Liver (tissue), 9 donors: Measurements from ENCODE around the gene TTC7B. TPM values are rescaled to one million over a fixed set of nuclear protein-coding genes. Genes with fewer than 3 reads are reported as not detected.

ENCODE experiments used
- DNase-seq: peaks from one replicate; pipeline ENCODE4 v3.0.0-alpha.2; 2017; ENCODE audit warnings: low spot score
- H3K27ac ChIP-seq, 2 donors: one replicate each; pipeline ENCODE4 v1.7.0; 2013; ENCODE audit warnings: inconsistent platforms in 2 of 2, low read length in 2 of 2, control low read depth in 1 of 2, low read depth in 1 of 2, mild to moderate bottlenecking in 1 of 2
- H3K27me3 ChIP-seq, 4 donors: one replicate each; pipeline versions ENCODE4 v1.6.1 to v1.7.0; 2013; ENCODE audit warnings: low read length in 3 of 4, inconsistent platforms in 1 of 4, mild to moderate bottlenecking in 1 of 4, moderate library complexity in 1 of 4; ENCODE audit not compliant: control insufficient read depth in 4 of 4, insufficient read depth in 4 of 4
- H3K36me3 ChIP-seq, 4 donors: one replicate each; pipeline versions ENCODE4 v1.6.1 to v1.7.0; 2013; ENCODE audit warnings: low read length in 3 of 4, mild to moderate bottlenecking in 3 of 4, low read depth in 1 of 4, moderate library complexity in 1 of 4; ENCODE audit not compliant: control insufficient read depth in 4 of 4, insufficient read depth in 3 of 4
- H3K4me1 ChIP-seq, 4 donors: one replicate each; pipeline versions ENCODE4 v1.6.1 to v1.7.0; 2013; ENCODE audit warnings: low read length in 3 of 4, mild to moderate bottlenecking in 3 of 4, moderate library complexity in 1 of 4; ENCODE audit not compliant: control insufficient read depth in 4 of 4, insufficient read depth in 4 of 4
- H3K4me3 ChIP-seq, 3 donors: one replicate each; pipeline versions ENCODE4 v1.6.1 to v1.7.0; 2013; ENCODE audit warnings: low read length in 3 of 3, control low read depth in 1 of 3, low read depth in 1 of 3, mild to moderate bottlenecking in 1 of 3
- H3K9ac ChIP-seq, 2 donors: one replicate each; pipeline ENCODE4 v1.7.0; 2013; ENCODE audit warnings: low read length in 2 of 2, mild to moderate bottlenecking in 2 of 2, moderate library complexity in 2 of 2, control low read depth in 1 of 2, low read depth in 1 of 2
- H3K9me3 ChIP-seq, 4 donors: one replicate each; pipeline versions ENCODE4 v1.6.1 to v1.7.0; 2013; ENCODE audit warnings: low read length in 3 of 4; ENCODE audit not compliant: control insufficient read depth in 4 of 4
- FOXA1 ChIP-seq: IDR thresholded peaks from 2 replicates; pipeline ENCODE4 v1.6.1; 2016; ENCODE audit warnings: antibody characterized with exemption
- FOXA2 ChIP-seq: IDR thresholded peaks from 2 replicates; pipeline ENCODE4 v1.6.1; 2016; ENCODE audit warnings: antibody characterized with exemption
- GABPA ChIP-seq, 2 donors: IDR thresholded peaks in 1 of 2; conservative IDR thresholded peaks in 1 of 2; 2 replicates each; pipeline ENCODE4 v1.6.1; 2016; ENCODE audit warnings: antibody characterized with exemption in 2 of 2, mild to moderate bottlenecking in 1 of 2, moderate library complexity in 1 of 2
- HNF4A ChIP-seq, 2 donors: conservative IDR thresholded peaks; 2 replicates each; pipeline ENCODE4 v1.6.1; 2016; ENCODE audit warnings: antibody characterized with exemption in 2 of 2, mild to moderate bottlenecking in 2 of 2
- HNF4G ChIP-seq: IDR thresholded peaks from 2 replicates; pipeline ENCODE4 v1.6.1; 2016; ENCODE audit warnings: antibody characterized with exemption
- JUND ChIP-seq, 2 donors: IDR thresholded peaks; 2 replicates each; pipeline ENCODE4 v1.6.1; 2016; ENCODE audit warnings: antibody characterized with exemption in 2 of 2
- NR2F2 ChIP-seq: IDR thresholded peaks from 2 replicates; pipeline ENCODE4 v1.6.1; 2016; ENCODE audit warnings: antibody characterized with exemption
- RAD21 ChIP-seq, 2 donors: IDR thresholded peaks; 2 replicates each; pipeline ENCODE4 v1.6.1; 2016; ENCODE audit warnings: antibody characterized with exemption in 2 of 2, mild to moderate bottlenecking in 2 of 2
- REST ChIP-seq: IDR thresholded peaks from 2 replicates; pipeline ENCODE4 v1.6.1; 2016; ENCODE audit warnings: antibody characterized with exemption, mild to moderate bottlenecking
- RXRA ChIP-seq, 2 donors: IDR thresholded peaks; 2 replicates each; pipeline ENCODE4 v1.6.1; 2017 to 2018; ENCODE audit warnings: antibody characterized with exemption in 2 of 2, mild to moderate bottlenecking in 1 of 2
- SP1 ChIP-seq: IDR thresholded peaks from 2 replicates; pipeline ENCODE4 v1.6.1; 2018; ENCODE audit warnings: antibody characterized with exemption, mild to moderate bottlenecking
- TAF1 ChIP-seq: conservative IDR thresholded peaks from 2 replicates; pipeline ENCODE4 v1.6.1; 2016; ENCODE audit warnings: antibody characterized with exemption, mild to moderate bottlenecking
- ZBTB33 ChIP-seq: IDR thresholded peaks from 2 replicates; pipeline ENCODE4 v1.6.1; 2016; ENCODE audit warnings: antibody characterized with exemption
- WGBS: extraction: QIAGEN DNeasy Blood & Tissue Kit; methylation state at CpG from one replicate; pipeline ENCODE4 v1.1.7; 2013; 5-methylcytosine and 5-hydroxymethylcytosine counted together
- polyA plus RNA-seq, 2 donors: library from polyadenylated mRNA; stranded (reverse) in 1 of 2; unstranded in 1 of 2; fragments of 200-250 nt in 1 of 2; fragments of >200 nt in 1 of 2; fragmentation: Nextera tagmentation in 1 of 2; extraction: Ambion mirVana in 1 of 2; gene quantifications; one replicate each; pipeline versions ENCODE4 v1.2.1 to v1.2.3, GENCODE V29; 2013 to 2015
- total RNA-seq, 2 donors: library from RNA; depleted of rRNA; stranded (reverse); fragments of >200 nt; gene quantifications; one replicate each; pipeline ENCODE4 v1.2.3, GENCODE V29; 2014
- TF ChIP-seq, protein P1 (sequence below): IDR thresholded peaks from 2 replicates; pipeline ENCODE4 v1.6.1; 2016; ENCODE audit warnings: antibody characterized with exemption
- TF ChIP-seq, protein P2 (sequence below): IDR thresholded peaks from 2 replicates; pipeline ENCODE4 v1.6.1; 2016; ENCODE audit warnings: antibody characterized with exemption
- TF ChIP-seq, protein P3 (sequence below): fragments of 150-350 bp; IDR thresholded peaks from 2 replicates; pipeline ENCODE4 v1.5.1; 2017; ENCODE audit warnings: improper control_type of control experiment, low read depth, low read length; ENCODE audit not compliant: missing input control
- donor health status: healthy.
- donor health status: healthy.
- donor health status: healthy.
- donor health status: healthy.
- donor health status: healthy.

TTC7B gene
- total and polyA plus RNA-seq, 4 donors = 9.1 to 31.0 (median 12.5) TPM

- Histone ChIP-seq H3K4me3 (no peak overlapping the region), H3K36me3 (peaks cover 0 to 4% (median under 1%) of the 10 kb centered on the region in 4 donors), H3K9ac (no peak overlapping the region), H3K9me3 (no peaks in the 10 kb centered on the region), H3K27ac (no peak overlapping the region), H3K4me1 (peaks cover 0 to 3% (median 0%) of the 10 kb centered on the region in 4 donors), H3K27me3 (no peaks in the 10 kb centered on the region)
- TF ChIP-seq ZBTB33 (no peak), GABPA (IDR thresholded peaks at IDR 0.05 in 1 of 2, conservative IDR thresholded peaks at IDR 0.05 in 1 of 2) (no peak), HNF4G (no peak), FOXA1 (no peak)
- TF ChIP-seq, protein P1, sequence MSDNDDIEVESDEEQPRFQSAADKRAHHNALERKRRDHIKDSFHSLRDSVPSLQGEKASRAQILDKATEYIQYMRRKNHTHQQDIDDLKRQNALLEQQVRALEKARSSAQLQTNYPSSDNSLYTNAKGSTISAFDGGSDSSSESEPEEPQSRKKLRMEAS = no peak
- TF ChIP-seq, protein P2, sequence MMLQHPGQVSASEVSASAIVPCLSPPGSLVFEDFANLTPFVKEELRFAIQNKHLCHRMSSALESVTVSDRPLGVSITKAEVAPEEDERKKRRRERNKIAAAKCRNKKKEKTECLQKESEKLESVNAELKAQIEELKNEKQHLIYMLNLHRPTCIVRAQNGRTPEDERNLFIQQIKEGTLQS = no peak
- WGBS = 93% methylated on average over 2 of the region's 2 CpGs
- no peak for DNase-seq
These were observed 183.4 kb downstream of the TTC7B start for GRCh38 chr14:90632871-90633270.

- H3K9me3 ChIP-seq = no peaks in the 10 kb centered on the region
- H3K36me3 ChIP-seq = peaks cover 0 to 4% (median 0%) of the 10 kb centered on the region in 4 donors
- no peaks in the 10 kb centered on the region for H3K27me3 ChIP-seq
- DNase-seq = no peak
- 93% methylated on average over 3 of the region's 3 CpGs for WGBS
- no peak for TF ChIP-seq NR2F2
- no peak for TF ChIP-seq TAF1
- no peak for TF ChIP-seq JUND (IDR thresholded peaks at IDR 0.05)
- TF ChIP-seq REST = no peak
- TF ChIP-seq SP1 = no peak
- no peak for TF ChIP-seq FOXA1
- TF ChIP-seq RXRA (IDR thresholded peaks at IDR 0.05) = no peak
- TF ChIP-seq, protein P2 = no peak
- TF ChIP-seq, protein P1 = no peak
- TF ChIP-seq ZBTB33 = no peak
- TF ChIP-seq, protein P3, sequence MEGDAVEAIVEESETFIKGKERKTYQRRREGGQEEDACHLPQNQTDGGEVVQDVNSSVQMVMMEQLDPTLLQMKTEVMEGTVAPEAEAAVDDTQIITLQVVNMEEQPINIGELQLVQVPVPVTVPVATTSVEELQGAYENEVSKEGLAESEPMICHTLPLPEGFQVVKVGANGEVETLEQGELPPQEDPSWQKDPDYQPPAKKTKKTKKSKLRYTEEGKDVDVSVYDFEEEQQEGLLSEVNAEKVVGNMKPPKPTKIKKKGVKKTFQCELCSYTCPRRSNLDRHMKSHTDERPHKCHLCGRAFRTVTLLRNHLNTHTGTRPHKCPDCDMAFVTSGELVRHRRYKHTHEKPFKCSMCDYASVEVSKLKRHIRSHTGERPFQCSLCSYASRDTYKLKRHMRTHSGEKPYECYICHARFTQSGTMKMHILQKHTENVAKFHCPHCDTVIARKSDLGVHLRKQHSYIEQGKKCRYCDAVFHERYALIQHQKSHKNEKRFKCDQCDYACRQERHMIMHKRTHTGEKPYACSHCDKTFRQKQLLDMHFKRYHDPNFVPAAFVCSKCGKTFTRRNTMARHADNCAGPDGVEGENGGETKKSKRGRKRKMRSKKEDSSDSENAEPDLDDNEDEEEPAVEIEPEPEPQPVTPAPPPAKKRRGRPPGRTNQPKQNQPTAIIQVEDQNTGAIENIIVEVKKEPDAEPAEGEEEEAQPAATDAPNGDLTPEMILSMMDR = no peak
- TF ChIP-seq RAD21 (IDR thresholded peaks at IDR 0.05) = no peak
- TF ChIP-seq FOXA2 = no peak
- TF ChIP-seq HNF4G = no peak
- no peak for TF ChIP-seq HNF4A (conservative IDR thresholded peaks at IDR 0.05)
- no peak for TF ChIP-seq GABPA (IDR thresholded peaks at IDR 0.05 in 1 of 2, conservative IDR thresholded peaks at IDR 0.05 in 1 of 2)
- H3K4me1 ChIP-seq = peaks cover 0 to 3% (median 0%) of the 10 kb centered on the region in 4 donors
- H3K4me3 ChIP-seq = no peak overlapping the region
- H3K9ac ChIP-seq = no peak overlapping the region
- H3K27ac ChIP-seq = no peak overlapping the region
These were observed 183.8 kb downstream of the TTC7B start for GRCh38 chr14:90632451-90632850.
